ENCODE measurements around the gene SLC18A3.

GRCh38 chr10:49616421-49617101, 6.5 kb downstream of the SLC18A3 start:
- TF ChIP-seq, protein P1, sequence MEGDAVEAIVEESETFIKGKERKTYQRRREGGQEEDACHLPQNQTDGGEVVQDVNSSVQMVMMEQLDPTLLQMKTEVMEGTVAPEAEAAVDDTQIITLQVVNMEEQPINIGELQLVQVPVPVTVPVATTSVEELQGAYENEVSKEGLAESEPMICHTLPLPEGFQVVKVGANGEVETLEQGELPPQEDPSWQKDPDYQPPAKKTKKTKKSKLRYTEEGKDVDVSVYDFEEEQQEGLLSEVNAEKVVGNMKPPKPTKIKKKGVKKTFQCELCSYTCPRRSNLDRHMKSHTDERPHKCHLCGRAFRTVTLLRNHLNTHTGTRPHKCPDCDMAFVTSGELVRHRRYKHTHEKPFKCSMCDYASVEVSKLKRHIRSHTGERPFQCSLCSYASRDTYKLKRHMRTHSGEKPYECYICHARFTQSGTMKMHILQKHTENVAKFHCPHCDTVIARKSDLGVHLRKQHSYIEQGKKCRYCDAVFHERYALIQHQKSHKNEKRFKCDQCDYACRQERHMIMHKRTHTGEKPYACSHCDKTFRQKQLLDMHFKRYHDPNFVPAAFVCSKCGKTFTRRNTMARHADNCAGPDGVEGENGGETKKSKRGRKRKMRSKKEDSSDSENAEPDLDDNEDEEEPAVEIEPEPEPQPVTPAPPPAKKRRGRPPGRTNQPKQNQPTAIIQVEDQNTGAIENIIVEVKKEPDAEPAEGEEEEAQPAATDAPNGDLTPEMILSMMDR (optimal IDR thresholded peaks at IDR 0.05 in 1 of 3, IDR thresholded peaks at IDR 0.05 in 1 of 3, conservative IDR thresholded peaks at IDR 0.05 in 1 of 3; ENCODE audit: extremely low read depth in 1 of 3, insufficient read depth in 2 of 3, low read length in 3 of 3): peak in 1 of 3 experiments; percentile 8
- TF ChIP-seq EZH2 (IDR thresholded peaks at IDR 0.05; ENCODE audit: low read length): no peak

Measured in keratinocyte (primary cell).